GM12801 (cell line): ENCODE measurements around the gene SCAF4.

Experiments
- TF ChIP-seq, protein P1 (sequence below): IDR thresholded peaks from one replicate; pipeline ENCODE4 v1.5.1; 2011; ENCODE audit warnings: control low read depth; ENCODE audit not compliant: insufficient read length; ENCODE audit errors: extremely low read depth

SCAF4 gene

DNA sequence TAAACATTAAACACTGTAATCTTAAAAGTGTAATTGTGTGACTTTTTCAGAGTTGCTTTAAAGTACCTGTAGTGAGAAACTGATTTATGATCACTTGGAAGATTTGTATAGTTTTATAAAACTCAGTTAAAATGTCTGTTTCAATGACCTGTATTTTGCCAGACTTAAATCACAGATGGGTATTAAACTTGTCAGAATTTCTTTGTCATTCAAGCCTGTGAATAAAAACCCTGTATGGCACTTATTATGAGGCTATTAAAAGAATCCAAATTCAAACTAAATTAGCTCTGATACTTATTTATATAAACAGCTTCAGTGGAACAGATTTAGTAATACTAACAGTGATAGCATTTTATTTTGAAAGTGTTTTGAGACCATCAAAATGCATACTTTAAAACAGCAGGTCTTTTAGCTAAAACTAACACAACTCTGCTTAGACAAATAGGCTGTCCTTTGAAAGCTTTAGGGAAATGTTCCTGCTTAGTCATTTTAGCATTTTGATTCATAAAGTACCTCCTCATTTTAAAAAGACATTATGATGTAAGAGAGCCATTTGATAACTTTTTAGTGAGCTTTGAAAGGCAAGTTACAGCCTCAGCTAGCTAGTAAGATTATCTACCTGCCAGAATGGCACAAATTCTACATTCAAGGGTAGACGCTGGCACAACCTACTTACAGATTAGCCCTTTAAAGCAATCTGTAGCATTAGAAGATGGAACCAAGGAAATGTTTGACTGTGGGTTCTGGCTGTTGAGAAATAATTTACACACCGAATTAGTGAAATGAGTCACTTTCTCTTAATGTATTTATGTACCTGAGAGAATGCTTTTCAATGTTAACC is 63.0 kb downstream of the SCAF4 start:
- TF ChIP-seq, protein P1, sequence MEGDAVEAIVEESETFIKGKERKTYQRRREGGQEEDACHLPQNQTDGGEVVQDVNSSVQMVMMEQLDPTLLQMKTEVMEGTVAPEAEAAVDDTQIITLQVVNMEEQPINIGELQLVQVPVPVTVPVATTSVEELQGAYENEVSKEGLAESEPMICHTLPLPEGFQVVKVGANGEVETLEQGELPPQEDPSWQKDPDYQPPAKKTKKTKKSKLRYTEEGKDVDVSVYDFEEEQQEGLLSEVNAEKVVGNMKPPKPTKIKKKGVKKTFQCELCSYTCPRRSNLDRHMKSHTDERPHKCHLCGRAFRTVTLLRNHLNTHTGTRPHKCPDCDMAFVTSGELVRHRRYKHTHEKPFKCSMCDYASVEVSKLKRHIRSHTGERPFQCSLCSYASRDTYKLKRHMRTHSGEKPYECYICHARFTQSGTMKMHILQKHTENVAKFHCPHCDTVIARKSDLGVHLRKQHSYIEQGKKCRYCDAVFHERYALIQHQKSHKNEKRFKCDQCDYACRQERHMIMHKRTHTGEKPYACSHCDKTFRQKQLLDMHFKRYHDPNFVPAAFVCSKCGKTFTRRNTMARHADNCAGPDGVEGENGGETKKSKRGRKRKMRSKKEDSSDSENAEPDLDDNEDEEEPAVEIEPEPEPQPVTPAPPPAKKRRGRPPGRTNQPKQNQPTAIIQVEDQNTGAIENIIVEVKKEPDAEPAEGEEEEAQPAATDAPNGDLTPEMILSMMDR = no peak

DNA sequence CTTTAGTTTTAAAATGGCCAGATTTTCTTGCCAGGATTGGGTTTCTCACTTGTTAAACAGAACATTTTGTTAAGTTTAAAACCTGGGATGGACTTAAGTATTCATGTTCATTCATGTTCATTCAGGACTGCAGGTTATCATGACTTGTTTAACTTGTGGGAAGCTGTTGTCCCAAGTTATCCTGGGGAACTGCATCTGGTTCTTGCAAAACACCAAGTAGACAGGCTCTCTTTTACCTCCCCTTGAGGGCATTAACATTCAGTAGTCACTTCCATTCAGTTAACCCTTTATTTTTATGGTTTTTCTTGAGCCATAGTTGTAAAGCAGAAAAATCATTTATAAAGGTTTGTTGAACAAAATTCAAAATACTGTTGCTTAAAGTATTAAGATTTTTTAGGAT is 64.3 kb downstream of the SCAF4 start:
- TF ChIP-seq, protein P1 = no peak

DNA sequence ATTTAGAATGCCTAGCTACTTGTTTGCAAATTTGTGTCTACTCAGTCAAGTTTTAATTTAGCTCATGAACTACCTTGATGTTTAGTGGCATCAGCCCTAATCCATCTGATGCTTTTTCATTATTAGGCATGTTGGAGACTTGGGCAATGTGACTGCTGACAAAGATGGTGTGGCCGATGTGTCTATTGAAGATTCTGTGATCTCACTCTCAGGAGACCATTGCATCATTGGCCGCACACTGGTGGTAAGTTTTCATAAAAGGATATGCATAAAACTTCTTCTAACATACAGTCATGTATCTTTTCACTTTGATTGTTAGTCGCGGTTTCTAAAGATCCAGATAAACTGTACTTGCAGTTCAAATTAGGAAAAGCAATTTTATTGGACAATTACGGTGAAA is 64.8 kb downstream of the SCAF4 start:
- TF ChIP-seq, protein P1 = no peak

DNA sequence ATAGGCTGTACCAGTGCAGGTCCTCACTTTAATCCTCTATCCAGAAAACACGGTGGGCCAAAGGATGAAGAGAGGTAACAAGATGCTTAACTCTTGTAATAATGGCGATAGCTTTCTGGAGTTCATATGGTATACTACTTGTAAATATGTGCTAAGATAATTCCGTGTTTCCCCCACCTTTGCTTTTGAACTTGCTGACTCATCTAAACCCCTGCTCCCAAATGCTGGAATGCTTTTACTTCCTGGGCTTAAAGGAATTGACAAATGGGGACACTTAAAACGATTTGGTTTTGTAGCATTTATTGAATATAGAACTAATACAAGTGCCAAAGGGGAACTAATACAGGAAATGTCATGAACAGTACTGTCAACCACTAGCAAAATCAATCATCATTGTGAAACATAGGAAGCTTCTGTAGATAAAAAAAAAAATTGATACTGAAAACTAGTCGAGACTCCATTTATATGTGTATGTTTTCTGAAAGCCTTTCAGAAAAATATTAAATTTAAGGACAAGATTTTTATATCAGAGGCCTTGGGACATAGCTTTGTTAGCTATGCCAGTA is 65.4 kb downstream of the SCAF4 start:
- TF ChIP-seq, protein P1 = no peak

DNA sequence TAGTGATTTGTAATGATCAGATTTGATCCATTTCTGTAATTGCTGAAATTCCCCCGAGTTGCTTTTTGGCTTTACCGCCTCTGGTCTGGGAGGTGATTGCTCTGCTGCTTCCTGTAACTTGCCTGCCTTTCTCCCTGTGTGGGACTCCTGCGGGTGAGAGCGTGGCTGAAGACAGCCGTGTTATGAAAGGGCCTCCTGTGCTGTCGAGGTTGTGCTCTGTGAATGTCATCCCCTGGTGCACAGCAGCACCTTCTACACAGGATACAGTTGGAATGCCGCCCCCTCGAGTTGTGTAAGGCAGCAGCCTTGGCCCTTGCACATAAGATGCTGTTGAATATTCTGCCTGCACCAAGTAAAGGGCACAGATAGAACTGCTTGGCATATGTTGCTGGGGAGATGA is 66.5 kb downstream of the SCAF4 start:
- TF ChIP-seq, protein P1 = no peak

DNA sequence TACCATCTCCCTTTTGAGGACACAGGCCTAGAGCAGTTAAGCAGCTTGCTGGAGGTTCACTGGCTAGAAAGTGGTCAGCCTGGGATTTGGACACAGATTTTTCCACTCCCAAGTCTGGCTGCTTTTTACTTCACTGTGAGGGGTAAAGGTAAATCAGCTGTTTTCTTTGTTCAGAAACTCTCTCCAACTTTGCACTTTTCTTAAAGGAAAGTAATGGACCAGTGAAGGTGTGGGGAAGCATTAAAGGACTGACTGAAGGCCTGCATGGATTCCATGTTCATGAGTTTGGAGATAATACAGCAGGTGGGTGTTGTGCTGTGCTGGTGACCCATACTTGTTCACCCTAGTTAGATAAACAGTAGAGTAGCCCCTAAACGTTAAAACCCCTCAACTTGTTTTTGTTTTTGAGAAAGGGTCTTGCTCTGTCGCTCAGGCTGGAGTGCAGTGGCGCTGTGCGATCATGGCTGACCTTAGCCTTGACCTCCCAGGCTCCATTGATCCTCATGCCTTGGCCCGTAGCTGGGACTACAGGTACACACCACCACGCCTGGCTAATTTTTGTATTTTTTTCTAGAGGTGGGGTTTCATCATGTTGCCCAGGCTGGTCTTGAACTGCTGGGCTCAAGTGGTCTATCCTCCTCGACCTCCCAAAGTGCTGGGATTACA is 68.2 kb downstream of the SCAF4 start:
- TF ChIP-seq, protein P1 = no peak

DNA sequence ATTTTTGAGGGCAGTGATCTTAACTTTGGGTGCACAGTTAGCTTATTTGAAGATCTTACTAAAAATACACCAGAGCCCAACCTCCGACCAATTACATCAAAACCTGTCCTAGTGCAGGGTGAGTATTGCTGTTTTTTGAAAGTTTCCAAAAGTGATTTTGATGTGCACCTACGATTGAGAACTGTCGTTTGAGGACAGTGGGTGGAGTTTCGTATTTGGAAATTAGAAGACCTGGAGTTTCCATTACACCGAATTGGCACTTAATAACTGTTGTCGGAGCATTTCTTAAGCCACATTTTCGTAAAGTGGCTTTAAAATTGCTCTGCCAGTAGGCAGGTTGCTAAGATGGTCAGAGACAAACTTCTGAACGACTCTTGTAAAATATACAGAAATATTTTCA is 71.3 kb downstream of the SCAF4 start:
- TF ChIP-seq, protein P1 = no peak
